ENCODE results near the gene MRC2. TPM values are rescaled to one million over a fixed set of nuclear protein-coding genes. Genes with fewer than 3 reads are reported as not detected.

Gene MRC2
- total RNA-seq, 1 donor from 2014 or later, result 120 TPM

DNA sequence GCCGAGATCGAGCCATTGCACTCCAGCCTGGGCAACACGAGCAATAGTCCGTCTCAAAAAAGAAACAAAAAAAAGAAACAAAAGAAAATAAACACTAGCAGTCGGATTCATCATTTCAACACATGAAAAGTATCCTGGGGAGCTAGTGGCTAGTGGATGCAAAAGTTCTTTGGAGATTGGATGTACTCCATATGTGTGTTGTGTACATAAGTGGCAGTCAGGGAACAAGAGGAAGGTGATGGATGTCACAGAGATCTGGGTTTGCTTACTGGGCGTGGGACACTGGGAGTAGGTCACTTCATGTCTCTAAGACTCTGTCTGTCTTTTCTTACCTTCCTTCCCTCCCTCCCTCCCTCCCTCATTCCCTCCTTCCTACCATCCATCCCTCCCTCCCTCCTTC is 35.4 kb downstream of the MRC2 start:
- no peak for DNase-seq (ENCODE audit: low spot score)
- H3K4me3 Mint-ChIP-seq (ENCODE audit: unreplicated experiment), result no peak overlapping the region
- peaks cover 5% of the 10 kb centered on the region for H3K4me1 Mint-ChIP-seq (ENCODE audit: unreplicated experiment)
- peaks cover 26% of the 10 kb centered on the region for H3K36me3 Mint-ChIP-seq (ENCODE audit: low read depth, unreplicated experiment)
- H3K27me3 Mint-ChIP-seq (ENCODE audit: unreplicated experiment), result peaks cover 2% of the 10 kb centered on the region
- TF ChIP-seq, protein P1, sequence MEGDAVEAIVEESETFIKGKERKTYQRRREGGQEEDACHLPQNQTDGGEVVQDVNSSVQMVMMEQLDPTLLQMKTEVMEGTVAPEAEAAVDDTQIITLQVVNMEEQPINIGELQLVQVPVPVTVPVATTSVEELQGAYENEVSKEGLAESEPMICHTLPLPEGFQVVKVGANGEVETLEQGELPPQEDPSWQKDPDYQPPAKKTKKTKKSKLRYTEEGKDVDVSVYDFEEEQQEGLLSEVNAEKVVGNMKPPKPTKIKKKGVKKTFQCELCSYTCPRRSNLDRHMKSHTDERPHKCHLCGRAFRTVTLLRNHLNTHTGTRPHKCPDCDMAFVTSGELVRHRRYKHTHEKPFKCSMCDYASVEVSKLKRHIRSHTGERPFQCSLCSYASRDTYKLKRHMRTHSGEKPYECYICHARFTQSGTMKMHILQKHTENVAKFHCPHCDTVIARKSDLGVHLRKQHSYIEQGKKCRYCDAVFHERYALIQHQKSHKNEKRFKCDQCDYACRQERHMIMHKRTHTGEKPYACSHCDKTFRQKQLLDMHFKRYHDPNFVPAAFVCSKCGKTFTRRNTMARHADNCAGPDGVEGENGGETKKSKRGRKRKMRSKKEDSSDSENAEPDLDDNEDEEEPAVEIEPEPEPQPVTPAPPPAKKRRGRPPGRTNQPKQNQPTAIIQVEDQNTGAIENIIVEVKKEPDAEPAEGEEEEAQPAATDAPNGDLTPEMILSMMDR (IDR thresholded peaks at IDR 0.05; ENCODE audit: unreplicated experiment), result no peak
- no peak overlapping the region for H3K27ac Mint-ChIP-seq (ENCODE audit: unreplicated experiment)
- no peaks in the 10 kb centered on the region for H3K9me3 Mint-ChIP-seq (ENCODE audit: unreplicated experiment)

DNA sequence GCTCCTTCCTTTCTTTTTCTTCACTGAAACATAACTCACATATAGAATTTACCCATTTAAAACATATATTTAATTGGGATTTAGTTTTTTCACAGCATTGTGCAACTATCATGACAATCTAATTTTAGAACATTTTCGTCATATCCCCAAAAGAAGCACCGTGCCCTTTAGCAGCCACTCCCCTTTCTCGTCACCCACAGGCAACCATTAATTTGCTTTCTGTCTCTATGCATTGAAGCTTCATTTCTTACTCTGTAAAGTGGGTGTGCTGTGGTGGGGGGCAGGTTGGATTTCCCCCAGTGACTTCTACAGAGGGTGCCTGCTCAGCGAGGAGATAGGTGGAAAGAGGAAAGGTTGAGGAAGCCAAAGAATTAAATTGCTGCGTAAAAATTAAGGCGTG is 35.8 kb downstream of the MRC2 start:
- H3K27ac Mint-ChIP-seq (ENCODE audit: unreplicated experiment), result no peak overlapping the region
- peaks cover 5% of the 10 kb centered on the region for H3K4me1 Mint-ChIP-seq (ENCODE audit: unreplicated experiment)
- H3K4me3 Mint-ChIP-seq (ENCODE audit: unreplicated experiment), result no peak overlapping the region
- no peaks in the 10 kb centered on the region for H3K27me3 Mint-ChIP-seq (ENCODE audit: unreplicated experiment)
- H3K36me3 Mint-ChIP-seq (ENCODE audit: low read depth, unreplicated experiment), result peaks cover 23% of the 10 kb centered on the region
- no peak for DNase-seq (ENCODE audit: low spot score)
- TF ChIP-seq, protein P1 (IDR thresholded peaks at IDR 0.05; ENCODE audit: unreplicated experiment), result no peak
- H3K9me3 Mint-ChIP-seq (ENCODE audit: unreplicated experiment), result no peaks in the 10 kb centered on the region

DNA sequence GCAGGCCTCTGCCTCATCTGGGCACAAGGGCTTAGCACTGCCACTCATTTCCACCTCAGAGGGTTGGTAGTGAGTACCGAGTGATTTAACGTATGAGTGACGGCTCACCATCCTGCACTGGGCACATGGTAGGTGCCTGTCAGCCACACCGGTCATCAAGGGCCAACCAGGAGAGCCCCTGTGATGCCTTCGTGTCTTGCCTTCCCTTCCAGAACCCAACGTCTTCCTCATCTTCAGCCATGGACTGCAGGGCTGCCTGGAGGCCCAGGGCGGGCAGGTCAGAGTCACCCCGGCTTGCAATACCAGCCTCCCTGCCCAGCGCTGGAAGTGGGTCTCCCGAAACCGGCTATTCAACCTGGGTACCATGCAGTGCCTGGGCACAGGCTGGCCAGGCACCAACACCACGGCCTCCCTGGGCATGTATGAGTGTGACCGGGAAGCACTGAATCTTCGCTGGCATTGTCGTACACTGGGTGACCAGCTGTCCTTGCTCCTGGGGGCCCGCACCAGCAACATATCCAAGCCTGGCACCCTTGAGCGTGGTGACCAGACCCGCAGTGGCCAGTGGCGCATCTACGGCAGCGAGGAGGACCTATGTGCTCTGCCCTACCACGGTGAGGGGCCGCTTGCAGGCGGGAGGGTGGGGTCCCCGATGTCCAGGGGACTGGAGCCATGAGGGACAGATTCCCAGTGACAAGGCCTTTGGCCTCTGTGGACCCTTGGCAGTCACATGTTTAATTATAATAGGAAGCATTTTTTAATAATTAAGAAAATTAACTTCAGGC is 37.1 kb downstream of the MRC2 start:
- Mint-ChIP-seq H3K36me3 (ENCODE audit: low read depth, unreplicated experiment) (peaks cover 14% of the 10 kb centered on the region), H3K4me1 (ENCODE audit: unreplicated experiment) (peaks cover 2% of the 10 kb centered on the region), H3K27ac (ENCODE audit: unreplicated experiment) (no peak overlapping the region), H3K27me3 (ENCODE audit: unreplicated experiment) (no peaks in the 10 kb centered on the region), H3K4me3 (ENCODE audit: unreplicated experiment) (no peak overlapping the region), H3K9me3 (ENCODE audit: unreplicated experiment) (no peaks in the 10 kb centered on the region)
- TF ChIP-seq, protein P1 (IDR thresholded peaks at IDR 0.05; ENCODE audit: unreplicated experiment), result no peak
- DNase-seq (ENCODE audit: low spot score), result no peak

GRCh38 chr17:62665599-62665998 is 38.1 kb downstream of the MRC2 start:
- Mint-ChIP-seq H3K9me3 (ENCODE audit: unreplicated experiment) (no peaks in the 10 kb centered on the region), H3K27me3 (ENCODE audit: unreplicated experiment) (peaks cover 1% of the 10 kb centered on the region), H3K36me3 (ENCODE audit: low read depth, unreplicated experiment) (peaks cover 8% of the 10 kb centered on the region), H3K4me1 (ENCODE audit: unreplicated experiment) (peaks cover 2% of the 10 kb centered on the region), H3K4me3 (ENCODE audit: unreplicated experiment) (no peak overlapping the region), H3K27ac (ENCODE audit: unreplicated experiment) (no peak overlapping the region)
- DNase-seq (ENCODE audit: low spot score), result no peak
- TF ChIP-seq, protein P1 (IDR thresholded peaks at IDR 0.05; ENCODE audit: unreplicated experiment), result no peak

GRCh38 chr17:62666061-62666800 is 38.8 kb downstream of the MRC2 start:
- Mint-ChIP-seq H3K27ac (ENCODE audit: unreplicated experiment) (no peak overlapping the region), H3K4me1 (ENCODE audit: unreplicated experiment) (peaks cover 2% of the 10 kb centered on the region), H3K27me3 (ENCODE audit: unreplicated experiment) (peaks cover 3% of the 10 kb centered on the region), H3K9me3 (ENCODE audit: unreplicated experiment) (no peaks in the 10 kb centered on the region), H3K36me3 (ENCODE audit: low read depth, unreplicated experiment) (peaks cover 8% of the 10 kb centered on the region), H3K4me3 (ENCODE audit: unreplicated experiment) (no peak overlapping the region)
- DNase-seq (ENCODE audit: low spot score), result no peak
- TF ChIP-seq, protein P1 (IDR thresholded peaks at IDR 0.05; ENCODE audit: unreplicated experiment), result no peak
